Measurements from ENCODE around the gene OSM. TPM values are rescaled to one million over a fixed set of nuclear protein-coding genes. Genes with fewer than 3 reads are reported as not detected.

OSM gene
- total RNA-seq, 1 donor from 2014 or later = not detected

DNA sequence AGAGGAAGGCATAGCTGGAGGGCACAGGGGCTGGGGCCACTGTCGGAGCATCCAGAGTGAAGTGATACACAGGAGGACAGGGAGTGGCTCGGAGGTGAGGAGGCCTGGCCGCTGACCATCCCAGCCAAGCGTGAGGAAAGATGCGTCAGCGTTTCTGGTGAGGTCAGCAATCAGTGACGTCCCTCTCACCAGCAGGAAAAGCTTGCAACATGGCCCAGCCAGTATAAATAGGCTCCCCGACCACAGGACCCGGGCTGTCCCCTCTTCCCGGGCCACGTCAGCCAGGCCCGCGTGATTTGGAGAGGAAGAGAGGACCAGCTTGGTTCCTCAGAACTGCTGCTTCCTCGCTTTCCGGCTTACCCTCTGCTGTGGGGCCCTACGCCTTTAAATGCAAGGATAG is 4.2 kb upstream of the OSM start:
- Mint-ChIP-seq H3K27me3 (ENCODE audit: unreplicated experiment) (peaks cover 6% of the 10 kb centered on the region), H3K4me3 (ENCODE audit: unreplicated experiment) (no peak overlapping the region)

DNA sequence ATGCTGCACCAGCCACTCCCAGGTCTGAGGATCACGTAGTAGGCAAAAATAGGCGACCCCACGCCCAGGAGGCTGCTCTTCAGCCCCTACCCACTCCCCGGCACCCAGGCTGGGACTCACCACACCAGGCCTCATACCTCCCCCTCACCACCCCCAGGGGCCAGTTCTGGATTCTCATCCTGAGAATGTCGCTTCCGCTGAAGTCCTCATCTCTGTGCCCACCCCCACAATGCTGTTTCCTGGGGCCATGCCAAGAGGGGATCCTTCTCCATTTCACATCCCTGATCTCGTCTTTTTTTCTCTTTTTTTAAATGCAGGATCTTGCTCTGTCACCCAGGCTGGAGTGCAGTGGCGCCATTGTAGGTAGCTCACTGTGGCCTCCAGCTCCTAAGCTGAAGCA is 1.7 kb upstream of the OSM start:
- Mint-ChIP-seq H3K9me3 (ENCODE audit: unreplicated experiment) (no peaks in the 10 kb centered on the region), H3K27ac (ENCODE audit: unreplicated experiment) (no peak overlapping the region), H3K4me3 (ENCODE audit: unreplicated experiment) (no peak overlapping the region), H3K4me1 (ENCODE audit: unreplicated experiment) (no peaks in the 10 kb centered on the region), H3K27me3 (ENCODE audit: unreplicated experiment) (peaks cover 9% of the 10 kb centered on the region), H3K36me3 (ENCODE audit: low read depth, unreplicated experiment) (no peaks in the 10 kb centered on the region)
- TF ChIP-seq, protein P1, sequence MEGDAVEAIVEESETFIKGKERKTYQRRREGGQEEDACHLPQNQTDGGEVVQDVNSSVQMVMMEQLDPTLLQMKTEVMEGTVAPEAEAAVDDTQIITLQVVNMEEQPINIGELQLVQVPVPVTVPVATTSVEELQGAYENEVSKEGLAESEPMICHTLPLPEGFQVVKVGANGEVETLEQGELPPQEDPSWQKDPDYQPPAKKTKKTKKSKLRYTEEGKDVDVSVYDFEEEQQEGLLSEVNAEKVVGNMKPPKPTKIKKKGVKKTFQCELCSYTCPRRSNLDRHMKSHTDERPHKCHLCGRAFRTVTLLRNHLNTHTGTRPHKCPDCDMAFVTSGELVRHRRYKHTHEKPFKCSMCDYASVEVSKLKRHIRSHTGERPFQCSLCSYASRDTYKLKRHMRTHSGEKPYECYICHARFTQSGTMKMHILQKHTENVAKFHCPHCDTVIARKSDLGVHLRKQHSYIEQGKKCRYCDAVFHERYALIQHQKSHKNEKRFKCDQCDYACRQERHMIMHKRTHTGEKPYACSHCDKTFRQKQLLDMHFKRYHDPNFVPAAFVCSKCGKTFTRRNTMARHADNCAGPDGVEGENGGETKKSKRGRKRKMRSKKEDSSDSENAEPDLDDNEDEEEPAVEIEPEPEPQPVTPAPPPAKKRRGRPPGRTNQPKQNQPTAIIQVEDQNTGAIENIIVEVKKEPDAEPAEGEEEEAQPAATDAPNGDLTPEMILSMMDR (IDR thresholded peaks at IDR 0.05; ENCODE audit: unreplicated experiment) = no peak
- DNase-seq (ENCODE audit: low spot score) = no peak

More for the DNA sequence above, 4.2 kb upstream of the OSM start:
- TF ChIP-seq, protein P1 (IDR thresholded peaks at IDR 0.05; ENCODE audit: unreplicated experiment) = no peak
- no peak for DNase-seq (ENCODE audit: low spot score)
- H3K9me3 Mint-ChIP-seq (ENCODE audit: unreplicated experiment) = no peaks in the 10 kb centered on the region
- H3K4me1 Mint-ChIP-seq (ENCODE audit: unreplicated experiment) = no peaks in the 10 kb centered on the region
- no peaks in the 10 kb centered on the region for H3K36me3 Mint-ChIP-seq (ENCODE audit: low read depth, unreplicated experiment)
- H3K27ac Mint-ChIP-seq (ENCODE audit: unreplicated experiment) = no peak overlapping the region

DNA sequence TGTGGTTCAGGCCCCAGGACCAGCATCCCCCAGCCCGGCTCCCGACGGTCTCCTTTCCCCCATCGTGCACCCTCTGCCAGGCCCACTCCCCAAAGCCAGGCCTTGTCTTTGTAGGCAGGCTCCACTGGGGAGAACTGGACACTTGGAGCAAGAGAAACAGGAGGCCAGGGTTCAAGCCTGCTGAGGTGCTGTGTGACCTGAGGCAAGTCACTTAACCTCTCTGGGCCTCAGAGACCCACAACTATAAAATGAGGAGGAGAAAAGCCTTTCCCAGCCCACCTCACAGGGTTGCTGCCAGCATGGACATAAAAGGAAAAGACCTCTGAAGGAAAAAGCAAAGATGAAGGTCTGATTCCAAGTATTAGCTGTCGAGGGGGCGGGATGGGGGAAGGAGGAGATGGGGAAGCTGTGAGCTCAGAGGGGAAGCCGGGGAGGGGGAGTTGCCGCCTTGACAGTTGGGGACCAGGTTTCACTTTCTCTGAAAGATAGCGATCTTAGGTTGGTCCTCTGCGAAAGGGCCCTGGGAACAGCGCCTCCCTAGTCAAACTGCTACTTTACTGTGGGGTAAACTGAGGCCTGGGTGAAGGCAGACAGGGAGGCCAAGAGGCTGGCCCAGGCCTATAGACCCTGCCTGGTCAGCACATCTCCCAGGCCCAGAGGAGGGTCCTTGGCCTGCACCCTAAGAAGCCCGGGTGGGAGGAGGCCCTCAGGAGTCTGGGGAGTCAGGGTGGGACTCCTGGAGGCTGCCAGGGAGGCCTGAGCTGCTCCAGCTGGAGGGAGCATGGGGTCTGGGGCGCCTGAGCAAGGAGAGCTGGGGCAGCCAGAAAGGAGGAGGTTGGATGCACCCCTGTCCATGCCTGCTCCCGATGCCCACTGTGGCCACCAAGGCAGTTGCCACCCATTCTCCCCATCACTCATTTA is 991 bp upstream of the OSM start:
- Mint-ChIP-seq H3K9me3 (ENCODE audit: unreplicated experiment) (no peaks in the 10 kb centered on the region), H3K27me3 (ENCODE audit: unreplicated experiment) (peaks cover 10% of the 10 kb centered on the region), H3K36me3 (ENCODE audit: low read depth, unreplicated experiment) (no peaks in the 10 kb centered on the region), H3K27ac (ENCODE audit: unreplicated experiment) (no peak overlapping the region), H3K4me1 (ENCODE audit: unreplicated experiment) (no peaks in the 10 kb centered on the region), H3K4me3 (ENCODE audit: unreplicated experiment) (no peak overlapping the region)
- TF ChIP-seq, protein P1 (IDR thresholded peaks at IDR 0.05; ENCODE audit: unreplicated experiment) = no peak
- no peak for DNase-seq (ENCODE audit: low spot score)

DNA sequence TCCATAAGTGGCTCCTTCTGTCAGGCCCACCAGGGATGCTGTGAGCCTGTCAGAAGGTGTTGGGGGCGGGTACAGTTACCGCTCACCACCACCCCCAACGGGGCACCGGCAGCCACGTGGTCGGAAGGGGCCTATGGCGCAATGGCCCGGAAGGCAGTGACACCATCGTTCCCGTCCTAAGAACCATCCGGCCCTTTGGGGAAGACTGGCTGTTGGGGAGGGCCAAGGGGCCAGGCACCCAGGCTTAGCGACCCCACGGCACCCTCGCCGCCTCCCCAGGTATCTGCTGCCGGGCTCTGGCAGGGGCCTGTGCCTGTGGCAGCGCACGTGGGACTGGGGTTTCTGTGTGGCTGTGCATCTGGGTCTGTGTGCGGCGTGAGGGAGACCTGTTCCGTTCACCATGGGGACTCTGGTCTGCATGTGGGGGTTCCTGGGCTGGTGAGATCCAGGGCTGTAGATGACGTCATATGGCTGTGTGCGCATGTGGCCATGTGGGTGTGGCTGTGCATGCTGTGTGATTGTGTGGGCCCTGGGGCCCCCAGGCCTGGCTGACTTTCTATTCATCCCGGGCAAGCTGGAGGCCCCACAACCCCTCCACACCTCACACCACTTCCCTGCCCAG is 717 bp downstream of the OSM start:
- TF ChIP-seq, protein P1 (IDR thresholded peaks at IDR 0.05; ENCODE audit: unreplicated experiment) = no peak
- Mint-ChIP-seq H3K36me3 (ENCODE audit: low read depth, unreplicated experiment) (no peaks in the 10 kb centered on the region), H3K27me3 (ENCODE audit: unreplicated experiment) (peaks cover 7% of the 10 kb centered on the region), H3K4me3 (ENCODE audit: unreplicated experiment) (no peak overlapping the region), H3K27ac (ENCODE audit: unreplicated experiment) (no peak overlapping the region), H3K9me3 (ENCODE audit: unreplicated experiment) (no peaks in the 10 kb centered on the region), H3K4me1 (ENCODE audit: unreplicated experiment) (no peaks in the 10 kb centered on the region)
- no peak for DNase-seq (ENCODE audit: low spot score)

Measured in endothelial cell (in vitro differentiated cells).